HG02840 (cell line): ENCODE measurements around the gene COLEC11.

Experiments used
- ATAC-seq: cut with Tn5 transposase; IDR thresholded peaks from one replicate; pipeline ENCODE4 v1.9.1; 2021; ENCODE audit warnings: mild to moderate bottlenecking, moderate library complexity, moderate number of reproducible peaks; ENCODE audit not compliant: unreplicated experiment, low FRiP score

Gene COLEC11

GRCh38 chr2:3666613-3666975, 71.7 kb downstream of the COLEC11 start:
- no peak for ATAC-seq

- no peak for ATAC-seq
These were observed 72.3 kb downstream of the COLEC11 start for GRCh38 chr2:3667151-3667631.

GRCh38 chr2:3669656-3670055, 74.7 kb downstream of the COLEC11 start:
- no peak for ATAC-seq

- ATAC-seq = no peak
These were observed 75.5 kb downstream of the COLEC11 start for GRCh38 chr2:3670376-3670775.

GRCh38 chr2:3670941-3671340, 76.0 kb downstream of the COLEC11 start:
- ATAC-seq = no peak

- no peak for ATAC-seq
These were observed 78.2 kb downstream of the COLEC11 start for GRCh38 chr2:3672861-3673678.

GRCh38 chr2:3674066-3674845, 79.3 kb downstream of the COLEC11 start:
- no peak for ATAC-seq

- no peak for ATAC-seq
These were observed 80.8 kb downstream of the COLEC11 start for GRCh38 chr2:3675687-3676086.

- ATAC-seq = no peak
These were observed 82.5 kb downstream of the COLEC11 start for GRCh38 chr2:3677436-3677835.

- no peak for ATAC-seq
These were observed 83.3 kb downstream of the COLEC11 start for GRCh38 chr2:3678212-3678611.

GRCh38 chr2:3679180-3679579, 84.3 kb downstream of the COLEC11 start:
- ATAC-seq = no peak

GRCh38 chr2:3679616-3680393, 84.9 kb downstream of the COLEC11 start:
- ATAC-seq = no peak

GRCh38 chr2:3680548-3681345, 85.8 kb downstream of the COLEC11 start:
- ATAC-seq = no peak

- ATAC-seq = no peak
These were observed 86.7 kb downstream of the COLEC11 start for GRCh38 chr2:3681625-3682024.

GRCh38 chr2:3682811-3683210, 87.9 kb downstream of the COLEC11 start:
- ATAC-seq = no peak

GRCh38 chr2:3683748-3684454, 89.0 kb downstream of the COLEC11 start:
- no peak for ATAC-seq

- ATAC-seq = no peak
These were observed 95.3 kb downstream of the COLEC11 start for GRCh38 chr2:3689998-3690748.

- no peak for ATAC-seq
These were observed 97.5 kb downstream of the COLEC11 start for GRCh38 chr2:3692375-3692774.
